SK-N-SH (cell line): ENCODE results near the gene ZGLP1.

ENCODE experiments used
- CTCF ChIP-seq: fragments of 200-600 bp; sonication (generic); IDR thresholded peaks from 2 replicates; pipeline ENCODE4 v1.6.1; 2017; ENCODE audit warnings: antibody characterized with exemption, mild to moderate bottlenecking, moderate library complexity
- EZH2phosphoT487 ChIP-seq: fragments of 200-600 bp; sonication (generic); IDR thresholded peaks from 2 replicates; pipeline ENCODE4 v1.6.1; 2017; ENCODE audit warnings: low read depth, mixed run types, mild to moderate bottlenecking, antibody characterized with exemption, moderate library complexity, borderline replicate concordance
- POLR2AphosphoS5 ChIP-seq: IDR thresholded peaks from 2 replicates; pipeline ENCODE4 v1.6.1; 2012; ENCODE audit warnings: low read depth, low read length
- SMC3 ChIP-seq: IDR thresholded peaks from 2 replicates; pipeline ENCODE4 v1.6.1; 2012; ENCODE audit warnings: low read depth, low read length, improper control_type of control experiment
- ZBTB33 ChIP-seq: IDR thresholded peaks from 2 replicates; pipeline ENCODE4 v1.4.0; 2012; ENCODE audit warnings: low read depth, borderline replicate concordance
- TF ChIP-seq, protein P1 (sequence below): fragments of 150-350 bp; IDR thresholded peaks from 2 replicates; pipeline ENCODE4 v1.6.1; 2017; ENCODE audit warnings: antibody characterized with exemption, low read length, low read depth, borderline replicate concordance
- TF ChIP-seq, protein P2 (sequence below): IDR thresholded peaks from 2 replicates; pipeline ENCODE4 v1.6.1; 2012; ENCODE audit warnings: mild to moderate bottlenecking, low read depth, low read length, moderate library complexity

- TF ChIP-seq CTCF (no peak), EZH2phosphoT487 (no peak), POLR2AphosphoS5 (no peak), ZBTB33 (no peak), SMC3 (no peak)
- TF ChIP-seq, protein P1, sequence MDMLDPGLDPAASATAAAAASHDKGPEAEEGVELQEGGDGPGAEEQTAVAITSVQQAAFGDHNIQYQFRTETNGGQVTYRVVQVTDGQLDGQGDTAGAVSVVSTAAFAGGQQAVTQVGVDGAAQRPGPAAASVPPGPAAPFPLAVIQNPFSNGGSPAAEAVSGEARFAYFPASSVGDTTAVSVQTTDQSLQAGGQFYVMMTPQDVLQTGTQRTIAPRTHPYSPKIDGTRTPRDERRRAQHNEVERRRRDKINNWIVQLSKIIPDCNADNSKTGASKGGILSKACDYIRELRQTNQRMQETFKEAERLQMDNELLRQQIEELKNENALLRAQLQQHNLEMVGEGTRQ: no peak
- TF ChIP-seq, protein P2, sequence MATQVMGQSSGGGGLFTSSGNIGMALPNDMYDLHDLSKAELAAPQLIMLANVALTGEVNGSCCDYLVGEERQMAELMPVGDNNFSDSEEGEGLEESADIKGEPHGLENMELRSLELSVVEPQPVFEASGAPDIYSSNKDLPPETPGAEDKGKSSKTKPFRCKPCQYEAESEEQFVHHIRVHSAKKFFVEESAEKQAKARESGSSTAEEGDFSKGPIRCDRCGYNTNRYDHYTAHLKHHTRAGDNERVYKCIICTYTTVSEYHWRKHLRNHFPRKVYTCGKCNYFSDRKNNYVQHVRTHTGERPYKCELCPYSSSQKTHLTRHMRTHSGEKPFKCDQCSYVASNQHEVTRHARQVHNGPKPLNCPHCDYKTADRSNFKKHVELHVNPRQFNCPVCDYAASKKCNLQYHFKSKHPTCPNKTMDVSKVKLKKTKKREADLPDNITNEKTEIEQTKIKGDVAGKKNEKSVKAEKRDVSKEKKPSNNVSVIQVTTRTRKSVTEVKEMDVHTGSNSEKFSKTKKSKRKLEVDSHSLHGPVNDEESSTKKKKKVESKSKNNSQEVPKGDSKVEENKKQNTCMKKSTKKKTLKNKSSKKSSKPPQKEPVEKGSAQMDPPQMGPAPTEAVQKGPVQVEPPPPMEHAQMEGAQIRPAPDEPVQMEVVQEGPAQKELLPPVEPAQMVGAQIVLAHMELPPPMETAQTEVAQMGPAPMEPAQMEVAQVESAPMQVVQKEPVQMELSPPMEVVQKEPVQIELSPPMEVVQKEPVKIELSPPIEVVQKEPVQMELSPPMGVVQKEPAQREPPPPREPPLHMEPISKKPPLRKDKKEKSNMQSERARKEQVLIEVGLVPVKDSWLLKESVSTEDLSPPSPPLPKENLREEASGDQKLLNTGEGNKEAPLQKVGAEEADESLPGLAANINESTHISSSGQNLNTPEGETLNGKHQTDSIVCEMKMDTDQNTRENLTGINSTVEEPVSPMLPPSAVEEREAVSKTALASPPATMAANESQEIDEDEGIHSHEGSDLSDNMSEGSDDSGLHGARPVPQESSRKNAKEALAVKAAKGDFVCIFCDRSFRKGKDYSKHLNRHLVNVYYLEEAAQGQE: no peak
Observed at GRCh38 chr19:10352764-10353671, 43.4 kb upstream of the ZGLP1 start.
